ENCODE measurements around the gene ZBTB7A.
A peak's percentile ranks its signal among the peaks of the same experiment; 100 is the strongest.

DNA sequence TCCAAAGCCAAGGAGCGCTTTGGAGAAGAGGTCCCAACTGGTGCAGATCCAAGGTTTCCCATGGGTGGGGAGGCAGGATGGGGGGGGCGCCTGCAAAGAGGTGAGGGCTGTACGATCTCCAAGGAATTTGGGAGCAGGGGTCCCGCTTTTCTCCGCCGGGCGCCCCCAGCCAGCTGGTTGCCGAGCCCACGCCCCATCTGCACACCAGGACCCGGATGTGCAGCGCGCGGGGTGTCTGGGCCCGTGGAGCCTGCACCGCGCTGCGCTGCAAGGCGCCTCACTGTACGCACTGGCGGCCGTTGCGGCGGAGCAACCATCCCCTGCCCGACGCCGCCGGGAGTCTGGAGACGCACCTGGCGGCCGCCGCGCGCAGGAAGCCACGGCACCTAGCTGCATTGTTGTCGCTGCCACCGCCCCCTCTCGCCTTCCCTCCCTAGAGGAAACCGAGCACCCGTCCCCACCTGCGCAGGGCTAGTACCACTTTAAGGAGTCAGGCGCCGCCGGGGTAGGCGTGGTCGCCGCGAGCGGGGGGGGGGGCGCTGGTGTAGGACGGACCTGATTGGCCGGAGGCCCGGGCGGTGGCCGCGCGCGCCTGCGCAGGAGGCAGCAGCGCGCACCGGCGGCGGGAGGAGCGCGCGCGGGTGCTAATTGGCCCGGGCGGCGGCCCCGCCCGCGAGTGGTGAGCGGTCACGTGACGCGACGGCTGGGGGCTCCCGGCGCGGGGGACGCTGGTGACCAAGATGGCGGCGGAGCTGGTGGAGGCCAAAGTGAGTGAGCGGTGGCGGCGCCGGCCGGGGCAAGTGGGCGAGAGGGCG, 59.5 kb downstream of the ZBTB7A start, which contains the start of gene PIAS4:
- TF ChIP-seq POLR2AphosphoS5 (IDR thresholded peaks at IDR 0.05), result peak; percentile 35 to 67
- TF ChIP-seq, protein P1, sequence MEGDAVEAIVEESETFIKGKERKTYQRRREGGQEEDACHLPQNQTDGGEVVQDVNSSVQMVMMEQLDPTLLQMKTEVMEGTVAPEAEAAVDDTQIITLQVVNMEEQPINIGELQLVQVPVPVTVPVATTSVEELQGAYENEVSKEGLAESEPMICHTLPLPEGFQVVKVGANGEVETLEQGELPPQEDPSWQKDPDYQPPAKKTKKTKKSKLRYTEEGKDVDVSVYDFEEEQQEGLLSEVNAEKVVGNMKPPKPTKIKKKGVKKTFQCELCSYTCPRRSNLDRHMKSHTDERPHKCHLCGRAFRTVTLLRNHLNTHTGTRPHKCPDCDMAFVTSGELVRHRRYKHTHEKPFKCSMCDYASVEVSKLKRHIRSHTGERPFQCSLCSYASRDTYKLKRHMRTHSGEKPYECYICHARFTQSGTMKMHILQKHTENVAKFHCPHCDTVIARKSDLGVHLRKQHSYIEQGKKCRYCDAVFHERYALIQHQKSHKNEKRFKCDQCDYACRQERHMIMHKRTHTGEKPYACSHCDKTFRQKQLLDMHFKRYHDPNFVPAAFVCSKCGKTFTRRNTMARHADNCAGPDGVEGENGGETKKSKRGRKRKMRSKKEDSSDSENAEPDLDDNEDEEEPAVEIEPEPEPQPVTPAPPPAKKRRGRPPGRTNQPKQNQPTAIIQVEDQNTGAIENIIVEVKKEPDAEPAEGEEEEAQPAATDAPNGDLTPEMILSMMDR (IDR thresholded peaks at IDR 0.05), result peak in 4 of 6 experiments; percentile 29 to 50 (median 36)
- peak in 2 of 4 donors; percentile 36 to 76 for TF ChIP-seq POLR2A (IDR thresholded peaks at IDR 0.05)

Data from upper lobe of left lung (tissue), 4 donors.